Fibroblast of skin of right quadriceps (primary cell): ENCODE data around the gene PRKAA2.
"Not testable (repeated sequence)": the region's sequence is repeated elsewhere in the genome, so short reads cannot be mapped to it uniquely, and the experiment has no call there.

Experiments used
- DNase-seq: peaks from one replicate; pipeline ENCODE4 v3.0.0-alpha.2; 2013

PRKAA2 gene

DNA sequence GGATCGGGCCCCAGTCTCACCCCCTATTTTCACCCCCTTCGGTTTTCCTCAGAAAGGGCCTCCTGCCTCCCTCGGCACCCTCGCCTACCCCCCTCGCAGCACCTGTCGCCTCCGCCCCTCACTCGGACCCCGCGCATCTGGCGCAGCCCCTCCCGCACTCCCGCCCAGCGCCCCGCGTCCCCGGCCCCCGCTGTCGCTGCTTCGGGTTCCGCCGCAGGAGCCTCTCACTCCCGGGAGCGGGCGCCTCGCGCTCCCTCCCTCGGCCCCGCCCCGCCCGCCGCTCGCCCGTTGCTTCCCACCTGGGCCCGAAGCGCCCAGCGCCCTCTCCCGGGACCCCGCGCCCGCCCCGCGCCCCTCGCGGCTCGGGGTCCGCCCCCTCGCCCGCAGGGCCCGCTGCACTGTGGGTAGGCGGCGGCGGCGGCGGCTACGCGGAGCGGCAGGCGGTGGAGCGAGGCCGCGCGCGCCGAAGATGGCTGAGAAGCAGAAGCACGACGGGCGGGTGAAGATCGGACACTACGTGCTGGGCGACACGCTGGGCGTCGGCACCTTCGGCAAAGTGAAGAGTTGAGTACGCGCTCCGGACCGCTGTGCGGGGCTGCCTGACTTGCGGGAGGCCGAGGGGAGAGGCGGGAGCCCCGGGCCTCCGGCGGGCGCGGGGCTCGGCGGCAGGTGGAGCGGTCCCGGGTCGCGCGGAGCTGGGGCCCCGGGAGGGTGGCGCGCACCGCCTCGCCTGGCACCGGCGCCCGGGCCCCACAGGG, at the start of gene PRKAA2:
Gene PRKAA2 (plus strand): TSS at position 396 of the 758 bp plus-strand sequence. CDS start 74 bp downstream, at position 470.
- DNase-seq: peak; percentile 31

DNA sequence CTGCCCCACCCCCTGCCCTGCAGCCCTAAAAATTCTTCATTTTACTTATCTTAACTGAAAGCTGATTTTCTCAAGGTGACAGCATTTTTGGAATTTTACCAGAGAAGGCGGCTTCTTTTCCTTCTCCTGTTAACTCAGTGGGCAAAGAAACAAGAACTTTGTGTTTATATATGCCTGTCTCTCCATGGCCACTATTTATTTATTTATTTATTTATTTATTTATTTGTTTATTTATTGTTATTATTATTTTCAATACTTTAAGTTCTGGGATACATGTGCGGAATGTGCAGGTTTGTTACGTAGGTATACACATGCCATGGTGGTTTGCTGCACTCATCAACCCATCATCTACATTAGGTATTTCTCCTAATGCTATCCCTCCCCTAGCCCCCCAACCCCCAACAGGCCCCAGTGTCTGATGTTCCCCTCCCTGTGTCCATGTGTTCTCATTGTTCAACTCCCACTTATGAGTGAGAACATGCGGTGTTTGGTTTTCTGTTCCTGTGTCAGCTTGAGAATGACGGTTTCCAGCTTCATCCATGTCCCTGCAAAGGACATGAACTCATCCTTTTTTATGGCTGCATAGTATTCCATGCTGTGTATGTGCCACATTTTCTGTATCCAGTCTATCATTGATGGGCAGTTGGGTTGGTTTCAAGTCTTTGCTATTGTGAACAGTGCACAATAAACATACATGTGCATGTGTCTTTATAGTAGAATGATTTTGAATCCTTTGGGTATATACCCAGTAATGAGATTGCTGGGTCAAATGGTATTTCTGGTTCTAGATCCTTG, 49.5 kb upstream of the PRKAA2 start:
- DNase-seq: not testable (repeated sequence)

DNA sequence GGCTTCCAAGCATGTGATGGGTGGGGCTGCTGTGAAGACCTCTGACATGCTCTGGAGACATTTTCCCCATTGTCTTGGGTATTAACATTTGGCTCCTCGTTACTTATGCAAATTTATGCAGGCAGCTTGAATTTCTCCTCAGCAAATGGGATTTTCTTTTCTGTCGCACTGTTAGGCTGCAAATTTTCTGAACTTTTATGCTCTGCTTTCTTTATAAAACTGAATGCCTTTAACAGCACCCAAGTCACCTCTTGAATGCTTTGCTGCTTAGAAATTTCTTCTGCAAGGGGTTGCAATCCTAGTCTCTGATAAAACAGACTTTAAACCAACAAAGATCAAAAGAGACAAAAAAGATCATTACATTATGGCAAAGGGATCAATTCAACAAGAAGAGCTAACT, 35.0 kb upstream of the PRKAA2 start:
- not testable (repeated sequence) for DNase-seq

DNA sequence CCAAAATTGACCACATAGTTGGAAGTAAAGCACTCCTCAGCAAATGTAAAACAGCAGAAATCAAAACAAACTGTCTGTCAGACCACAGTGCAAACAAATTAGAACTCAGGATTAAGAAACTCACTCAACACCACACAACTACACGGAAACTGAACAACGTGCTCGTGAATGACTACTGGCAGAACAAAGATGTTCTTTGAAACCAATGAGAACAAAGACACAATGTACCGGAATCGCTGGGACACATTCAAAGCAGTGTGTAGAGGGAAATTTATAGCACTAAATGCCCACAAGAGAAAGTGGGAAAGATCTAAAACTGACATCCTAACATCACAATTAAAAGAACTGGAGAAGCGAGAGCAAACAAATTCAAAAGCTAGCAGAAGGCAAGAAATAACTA, 34.3 kb upstream of the PRKAA2 start:
- not testable (repeated sequence) for DNase-seq

DNA sequence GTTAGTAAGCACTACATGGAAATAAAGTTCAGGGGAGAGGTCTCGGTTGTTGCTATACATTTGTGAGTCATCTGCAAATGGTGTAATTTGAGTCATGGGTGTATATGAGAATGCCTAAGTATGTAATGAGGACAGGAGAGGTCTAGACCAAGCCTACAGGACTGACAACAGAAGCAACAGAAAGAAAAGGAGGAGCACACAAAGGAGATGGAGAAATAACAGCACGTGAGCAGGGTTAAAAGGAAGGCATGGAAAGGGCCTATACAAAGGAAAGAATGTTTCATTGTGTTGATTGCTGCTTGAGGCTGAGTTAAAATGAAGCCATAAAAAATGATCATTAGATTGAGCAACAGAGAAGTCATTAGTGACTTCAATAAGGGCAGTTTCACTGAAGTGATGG, 28.0 kb upstream of the PRKAA2 start:
- DNase-seq: peak; percentile 65

DNA sequence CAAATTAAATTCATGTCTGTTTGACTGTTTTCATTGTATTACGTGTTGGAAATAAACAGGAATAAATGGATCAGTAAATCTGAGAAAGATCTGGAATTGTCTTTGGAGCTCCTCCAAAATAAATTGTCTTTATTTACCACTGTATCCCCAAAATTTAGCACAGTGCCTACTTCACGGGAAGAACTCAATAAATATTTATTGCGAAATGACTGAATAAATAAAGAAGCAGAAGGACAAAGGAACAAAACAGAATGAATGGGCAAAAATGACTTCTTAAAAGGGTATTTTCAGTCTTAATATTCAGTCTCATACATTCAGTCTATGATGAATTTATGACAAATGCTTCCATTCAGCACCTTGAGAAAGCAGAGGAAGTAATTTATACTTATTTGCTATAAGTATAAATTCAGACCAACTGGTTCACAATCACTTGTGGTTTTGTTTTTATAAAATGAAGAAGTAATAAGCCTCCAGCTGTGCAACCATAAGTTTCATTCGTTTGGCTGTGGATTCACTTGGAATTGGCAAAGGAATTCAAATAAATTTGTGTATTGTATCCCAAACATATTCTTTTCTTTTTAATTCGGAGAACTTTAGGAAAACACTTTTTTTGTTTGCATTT, 19.2 kb upstream of the PRKAA2 start:
- no peak for DNase-seq

DNA sequence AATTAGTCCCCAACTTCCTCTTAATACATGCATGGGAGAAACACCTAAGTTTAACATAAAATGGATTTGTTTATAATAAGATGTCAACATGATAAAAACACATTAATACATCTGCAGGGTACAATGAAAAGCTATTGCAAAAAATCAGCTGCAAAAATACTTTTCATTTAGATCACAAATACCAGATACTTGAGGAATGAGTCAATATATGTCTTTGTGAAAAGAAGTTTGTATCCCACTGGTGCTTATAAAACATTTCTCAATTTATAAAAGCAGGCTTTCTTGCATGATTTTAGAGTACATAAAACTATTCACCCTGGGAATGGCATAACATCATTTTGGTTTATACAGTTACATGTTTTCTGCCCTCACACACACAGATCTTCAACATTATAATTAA, 18.6 kb upstream of the PRKAA2 start:
- peak; percentile 64 for DNase-seq

DNA sequence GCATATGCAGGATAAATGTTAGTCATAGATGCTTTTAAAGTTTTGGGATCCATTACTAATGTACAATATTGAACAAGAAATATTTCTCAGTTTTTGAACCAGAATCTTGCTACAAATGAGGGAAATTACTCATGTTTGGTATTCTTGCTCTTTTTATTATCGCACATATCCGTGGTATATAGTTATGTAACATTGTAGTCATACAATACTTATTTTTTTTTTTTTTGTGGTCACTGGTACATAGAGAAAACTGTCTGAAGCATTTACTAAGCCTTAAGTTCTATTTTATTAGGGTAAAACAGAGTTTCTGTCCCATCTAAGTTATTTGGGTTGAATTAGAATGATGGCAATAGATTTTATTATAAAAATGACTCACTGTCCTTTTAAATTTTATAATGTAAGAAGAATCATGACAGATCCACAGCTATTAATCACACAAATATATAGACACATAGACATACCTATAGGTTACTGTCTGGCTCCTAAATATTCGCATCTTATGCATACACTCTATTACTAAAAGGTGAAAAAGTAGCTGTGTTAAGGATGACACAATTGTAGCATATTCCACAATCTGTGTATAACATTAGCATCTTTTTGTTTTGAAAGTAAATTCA, 18.0 kb upstream of the PRKAA2 start:
- DNase-seq: peak; percentile 45

DNA sequence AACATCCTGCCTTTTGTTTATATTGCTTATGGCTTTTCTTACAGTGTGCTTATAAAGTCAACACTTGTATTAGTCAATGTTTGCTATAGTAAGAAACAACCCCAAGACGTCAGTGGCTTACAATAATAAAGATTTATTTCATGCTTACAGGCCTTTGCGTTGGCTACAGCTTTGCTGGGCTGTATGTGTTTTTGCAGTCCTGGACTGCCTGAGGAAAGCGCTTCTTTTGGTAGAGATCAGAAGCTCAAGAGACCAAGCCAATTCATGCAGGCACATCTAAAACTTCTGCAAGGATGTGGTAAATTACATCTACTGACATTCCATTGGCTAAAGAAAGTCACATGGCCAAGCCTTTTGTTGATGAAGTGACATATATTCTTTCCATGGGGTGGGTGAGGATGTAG, 17.5 kb upstream of the PRKAA2 start:
- no peak for DNase-seq

DNA sequence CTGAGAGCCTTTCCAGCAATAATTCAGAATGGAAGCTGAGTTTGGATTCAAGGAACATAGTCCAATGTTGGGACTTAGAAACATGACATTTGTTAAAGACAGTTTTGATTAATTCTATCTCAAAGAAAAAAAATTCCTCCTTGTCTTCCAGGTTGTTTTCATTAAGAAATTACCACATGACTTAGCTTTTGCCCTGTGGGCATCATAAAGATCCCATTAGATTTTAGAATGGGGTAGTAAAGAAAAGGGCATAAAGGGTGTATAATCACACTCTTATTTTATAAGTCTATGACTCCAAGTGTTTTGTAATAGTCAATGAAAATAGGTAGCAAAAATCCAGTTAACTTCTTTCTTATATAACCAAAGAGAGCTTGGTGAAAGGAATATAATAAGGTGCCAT, 14.3 kb upstream of the PRKAA2 start:
- no peak for DNase-seq

DNA sequence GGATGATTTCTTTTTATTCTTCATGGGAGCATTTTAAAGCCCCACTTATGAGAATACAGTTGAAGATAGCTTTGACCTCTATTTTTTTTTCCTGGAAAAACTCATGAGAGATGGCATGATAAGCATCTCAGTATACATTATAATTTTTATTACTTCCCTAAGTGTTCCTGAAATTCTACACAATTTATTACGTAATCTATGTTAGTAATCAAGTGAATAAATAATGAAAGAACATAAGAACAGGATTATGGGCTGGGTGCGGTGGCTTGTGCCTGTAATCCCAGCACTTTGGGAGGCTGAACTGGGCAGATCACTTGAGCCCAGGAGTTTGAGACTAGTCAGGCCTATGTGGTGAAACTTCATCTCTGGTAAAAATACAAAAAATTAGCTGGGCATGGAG, 13.2 kb upstream of the PRKAA2 start:
- no peak for DNase-seq

DNA sequence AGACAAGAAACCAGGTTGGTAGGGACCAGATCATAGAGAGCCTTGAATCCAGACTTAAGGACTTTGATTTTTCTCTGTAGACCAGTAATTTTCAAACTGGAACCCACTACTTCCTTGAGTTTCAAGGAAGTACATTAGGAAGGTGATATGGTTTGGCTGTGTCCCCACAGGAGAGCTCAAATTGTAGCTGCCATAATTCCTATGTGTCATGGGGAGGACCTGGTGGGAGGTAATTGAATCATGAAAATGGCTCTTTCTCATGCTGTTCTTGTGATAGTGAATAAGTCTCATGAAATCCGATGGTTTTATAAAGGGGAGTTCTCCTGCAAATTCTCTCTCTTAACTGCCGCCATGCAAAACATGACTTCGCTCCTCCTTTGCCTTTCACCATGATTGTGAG, 10.1 kb upstream of the PRKAA2 start:
- DNase-seq: no peak

DNA sequence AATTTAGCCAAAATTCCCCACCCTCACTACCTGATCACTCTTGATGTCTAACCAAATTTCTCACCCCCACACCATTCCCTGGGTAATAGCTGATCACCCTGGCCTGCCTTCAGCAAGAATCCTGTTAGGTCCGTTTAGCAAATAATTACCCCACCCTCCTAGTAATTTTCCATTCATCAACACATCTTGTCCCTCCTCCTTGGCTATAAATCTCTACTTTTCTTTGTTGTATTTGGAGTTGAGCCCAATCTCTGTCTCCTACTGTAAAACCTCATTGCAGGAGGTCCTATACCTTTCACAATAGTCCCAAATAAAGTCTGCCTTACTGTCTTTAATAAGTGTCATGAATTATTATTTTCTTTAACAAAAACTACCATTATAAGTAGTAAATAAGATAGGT, 6.9 kb upstream of the PRKAA2 start:
- no peak for DNase-seq

DNA sequence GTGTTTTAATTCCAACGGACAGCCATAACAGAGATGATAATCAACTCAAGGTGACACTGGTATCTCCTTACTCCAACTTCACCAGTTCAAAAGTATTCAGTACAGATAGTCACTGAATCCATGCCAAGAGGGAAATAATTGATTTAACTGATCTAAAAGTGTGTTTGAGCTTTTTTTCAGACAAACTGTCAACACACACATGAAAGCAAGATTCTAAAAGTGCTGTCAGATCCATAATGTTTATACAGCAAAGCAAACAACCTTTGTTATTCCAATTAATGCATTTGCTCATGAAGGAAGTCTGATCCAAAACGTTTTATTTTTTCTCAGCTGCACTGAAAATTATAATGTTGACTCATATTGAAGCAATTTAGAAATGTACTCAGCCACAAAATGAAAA, 5.9 kb upstream of the PRKAA2 start:
- no peak for DNase-seq

DNA sequence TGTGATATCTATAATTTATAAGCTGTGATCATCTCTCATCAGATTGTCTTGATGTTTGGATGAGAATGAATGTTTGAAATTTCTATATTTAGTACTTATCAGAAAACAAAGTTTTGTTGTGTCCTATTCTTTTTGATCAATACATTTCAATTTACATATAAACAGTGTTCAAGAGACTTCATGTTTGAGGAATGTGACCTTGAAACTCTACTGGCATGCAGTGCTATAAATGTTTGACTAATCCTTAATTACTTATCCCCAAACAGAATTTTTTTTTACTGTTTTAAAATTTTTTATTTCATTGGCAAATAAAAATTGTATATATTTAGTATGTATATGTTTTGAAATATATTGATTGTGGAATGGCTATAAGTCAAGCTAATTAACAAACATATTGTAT, 1.5 kb upstream of the PRKAA2 start:
- DNase-seq: no peak

DNA sequence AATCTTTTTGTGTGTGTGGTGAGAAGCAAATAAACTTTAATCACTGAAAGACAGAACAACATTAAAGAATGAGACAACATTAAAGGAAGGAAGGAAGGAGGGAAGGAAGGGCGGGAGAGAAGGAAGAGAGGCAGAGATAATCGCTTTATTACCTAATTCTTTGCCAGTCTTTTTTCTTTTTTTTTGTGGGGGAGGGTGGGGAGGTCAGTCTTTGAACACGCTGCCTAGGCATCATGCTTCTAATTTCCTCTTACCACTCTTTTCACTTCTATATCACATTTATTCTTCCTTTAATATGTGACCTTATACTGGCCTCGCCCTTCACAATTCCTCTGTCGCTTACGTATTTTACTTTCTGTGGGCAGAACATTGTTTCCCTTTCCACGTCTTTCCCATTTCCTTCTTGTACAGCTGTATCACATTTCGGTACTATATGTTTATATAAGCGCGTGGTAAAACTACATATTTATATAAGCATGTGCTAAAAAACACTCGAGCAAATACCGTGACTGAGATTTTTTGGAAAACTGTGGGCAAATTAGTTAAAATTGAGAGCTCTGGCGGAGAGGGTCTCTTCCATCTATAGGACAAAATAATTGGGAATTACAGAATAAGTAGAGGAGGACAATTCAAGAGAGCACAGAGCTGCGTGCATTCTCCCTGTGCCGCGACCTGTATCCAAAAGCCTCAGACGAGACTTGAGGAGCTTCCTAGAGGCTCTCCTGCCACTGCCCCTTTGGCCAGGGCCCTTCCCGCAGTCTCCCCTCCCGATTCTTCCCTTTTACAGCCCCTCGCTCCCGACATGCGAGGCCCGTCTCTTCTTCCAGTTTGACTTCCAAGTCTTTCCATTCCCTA, 823 bp upstream of the PRKAA2 start:
- DNase-seq: peak; percentile 30

DNA sequence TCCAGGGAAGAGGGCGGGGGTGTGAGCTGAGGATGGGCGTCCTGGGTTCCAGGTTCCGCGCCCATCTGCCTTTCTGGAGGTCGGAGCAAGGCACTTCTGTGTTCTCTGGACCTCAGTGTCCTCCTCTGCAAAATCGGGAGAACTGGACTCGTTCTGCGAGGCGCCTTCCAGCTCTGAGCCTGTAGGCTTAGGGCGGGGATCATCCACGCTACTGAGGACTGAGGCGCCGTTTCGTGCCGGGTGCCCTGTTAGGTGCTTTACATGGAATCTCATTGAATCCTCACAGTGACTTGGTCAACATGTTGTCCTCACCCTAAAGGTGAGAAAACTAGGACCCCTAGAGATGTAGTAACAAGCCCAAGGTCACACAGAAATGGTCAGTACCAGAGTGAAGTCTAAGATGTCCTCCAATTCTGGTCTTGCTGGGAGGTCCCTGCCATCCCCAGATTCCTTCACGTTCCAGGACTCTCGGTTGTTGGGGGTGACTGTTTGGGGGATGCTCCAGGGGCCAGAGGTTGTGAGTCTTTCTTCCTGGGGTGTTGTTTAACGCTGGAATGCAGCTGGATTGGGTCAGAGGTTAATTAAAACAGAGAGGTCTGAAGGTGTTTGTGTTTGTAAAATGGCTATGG, 677 bp downstream of the PRKAA2 start:
- no peak for DNase-seq

DNA sequence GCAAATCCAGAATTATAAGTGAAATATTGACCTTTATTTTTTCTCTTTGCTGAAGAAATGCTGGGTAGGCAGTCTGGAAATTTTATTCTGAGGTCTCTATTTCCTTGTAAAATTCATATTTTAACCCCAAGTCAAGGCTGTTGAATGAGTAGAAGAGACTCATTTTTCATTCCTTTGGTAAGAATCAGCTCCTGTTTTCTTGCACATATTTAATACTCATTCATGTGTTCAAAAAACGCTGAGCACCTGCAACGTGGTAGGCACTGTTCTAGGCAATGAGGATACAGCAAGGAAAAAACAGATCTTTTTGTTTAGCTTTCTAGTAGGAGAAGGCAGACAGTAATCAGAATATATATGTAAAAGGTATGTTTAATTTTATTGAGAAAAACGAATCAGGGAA, 1.5 kb downstream of the PRKAA2 start:
- DNase-seq: no peak

DNA sequence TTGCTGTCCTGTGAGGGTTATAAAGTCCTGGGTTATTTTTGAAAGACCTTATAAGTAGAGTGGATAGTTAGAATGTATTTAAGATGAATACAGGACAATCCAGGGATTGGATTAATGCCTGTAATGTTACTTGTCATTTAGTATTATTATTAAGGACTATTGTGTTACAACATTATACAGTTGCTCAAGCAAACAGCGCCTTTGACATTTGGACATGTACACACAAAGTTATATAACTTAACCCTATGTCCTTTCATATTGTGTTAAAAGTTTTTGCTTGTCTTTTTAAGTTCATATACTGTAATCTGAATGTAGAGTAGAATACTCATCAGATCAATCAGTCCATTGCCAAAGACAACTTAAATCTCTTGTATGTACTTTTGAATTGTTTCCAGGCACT, 2.0 kb downstream of the PRKAA2 start:
- no peak for DNase-seq

DNA sequence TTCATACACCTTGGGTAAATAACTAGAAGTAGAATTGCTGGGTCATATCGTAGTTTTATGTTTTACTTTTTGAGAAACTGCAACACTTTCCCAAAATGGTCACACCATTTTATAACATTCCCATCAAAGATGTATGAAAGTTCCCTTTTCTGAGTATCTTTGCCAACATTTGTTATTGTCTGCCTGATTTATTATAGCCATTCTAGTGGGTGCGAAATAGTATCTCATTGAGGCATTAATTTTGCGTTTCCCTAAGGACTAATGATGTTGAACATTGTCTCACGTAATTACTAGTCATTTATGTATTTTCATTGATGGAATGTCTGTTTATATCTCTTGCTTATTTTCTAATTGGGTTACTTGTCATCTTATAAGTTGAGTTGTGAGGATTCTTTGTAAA, 3.4 kb downstream of the PRKAA2 start:
- no peak for DNase-seq

DNA sequence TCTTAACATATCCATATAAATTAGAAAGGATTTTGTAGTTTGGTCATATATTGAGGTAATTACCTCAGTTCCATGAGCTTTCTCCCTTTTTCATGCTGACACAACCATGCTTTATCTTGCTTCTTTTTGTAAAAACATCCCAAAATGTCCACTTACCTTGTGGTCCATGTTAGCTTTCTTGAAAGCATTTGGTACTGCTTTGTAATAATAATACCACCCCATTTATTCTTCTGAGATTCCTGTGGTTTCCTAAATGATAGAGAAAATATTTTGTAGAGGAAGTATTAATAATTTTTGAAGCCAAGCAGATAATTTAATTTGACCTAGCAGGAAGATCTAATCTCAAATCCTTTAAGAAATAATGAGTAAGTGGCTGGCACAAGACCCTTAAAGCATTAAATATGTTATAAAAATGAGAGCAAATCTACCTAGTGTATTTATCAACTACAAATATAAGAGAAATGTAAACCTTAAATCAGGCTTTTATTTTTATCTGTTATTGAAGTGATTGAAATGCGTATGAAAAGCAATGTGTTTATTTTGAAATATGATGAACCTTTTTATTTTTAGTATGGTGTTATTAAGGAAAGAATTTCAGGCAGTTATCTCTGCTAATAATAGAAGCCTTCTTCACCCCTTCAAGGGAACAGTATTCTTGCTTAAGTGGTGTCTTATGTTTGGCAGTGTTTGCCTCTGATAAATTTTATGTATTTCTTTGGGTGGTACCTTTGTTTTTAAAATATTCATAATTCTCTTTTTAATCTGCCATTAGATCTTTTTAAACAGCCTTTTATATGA, 9.2 kb downstream of the PRKAA2 start:
- no peak for DNase-seq
